Spleen (tissue), 11 donors: ENCODE data around the gene NLGN3. TPM values are rescaled to one million over a fixed set of nuclear protein-coding genes. Genes with fewer than 3 reads are reported as not detected.

Source experiments
- DNase-seq: peaks from one replicate; pipeline ENCODE4 v3.0.0-alpha.2; 2020
- H3K27ac ChIP-seq, 8 donors: fragments of 200-600 bp; sonication (generic) in 7 of 8; 1 replicate in 4 of 8; 2 replicates in 4 of 8; pipeline versions ENCODE4 v1.5.0 to v1.8.0; 2016 to 2021; ENCODE audit warnings: inconsistent platforms in 4 of 8, mild to moderate bottlenecking in 4 of 8, moderate library complexity in 1 of 8
- H3K27me3 ChIP-seq, 7 donors: fragments of 200-600 bp; sonication (generic) in 6 of 7; replicated peaks in 1 of 7; 1 replicate in 4 of 7; 2 replicates in 3 of 7; pipeline versions ENCODE4 v1.5.0 to v1.8.0; 2016 to 2021; ENCODE audit warnings: inconsistent platforms in 3 of 7, mild to moderate bottlenecking in 1 of 7
- H3K36me3 ChIP-seq, 6 donors: fragments of 200-600 bp; sonication (generic) in 5 of 6; 1 replicate in 4 of 6; 2 replicates in 2 of 6; pipeline versions ENCODE4 v1.5.0 to v1.8.0; 2016 to 2021; ENCODE audit warnings: inconsistent platforms in 2 of 6
- H3K4me1 ChIP-seq, 6 donors: fragments of 200-600 bp; sonication (generic) in 5 of 6; 1 replicate in 3 of 6; 2 replicates in 3 of 6; pipeline versions ENCODE4 v1.5.0 to v1.8.0; 2016 to 2021; ENCODE audit warnings: inconsistent platforms in 3 of 6
- H3K4me3 ChIP-seq, 8 donors: fragments of 200-600 bp; sonication (generic) in 7 of 8; 1 replicate in 4 of 8; 2 replicates in 4 of 8; pipeline versions ENCODE4 v1.5.0 to v1.8.0; 2016 to 2021; ENCODE audit warnings: inconsistent platforms in 4 of 8, mild to moderate bottlenecking in 4 of 8, moderate library complexity in 2 of 8
- H3K9me3 ChIP-seq, 8 donors: fragments of 200-600 bp; sonication (generic) in 7 of 8; 1 replicate in 4 of 8; 2 replicates in 4 of 8; pipeline versions ENCODE4 v1.5.0 to v1.8.0; 2016 to 2021; ENCODE audit warnings: inconsistent platforms in 4 of 8
- CTCF ChIP-seq, 11 experiments: fragments of 200-600 bp in 7 of 11; fragments of 450-650 bp in 4 of 11; sonication (generic) in 4 of 11; IDR thresholded peaks in 8 of 11; conservative IDR thresholded peaks in 3 of 11; 1 replicate in 7 of 11; 2 replicates in 4 of 11; pipeline versions ENCODE4 v1.4.0 to v1.8.0; 2016 to 2021; ENCODE audit warnings: antibody characterized with exemption in 11 of 11, inconsistent platforms in 4 of 11, mild to moderate bottlenecking in 1 of 11
- POLR2A ChIP-seq, 3 donors: fragments of 450-650 bp; IDR thresholded peaks; one replicate each; pipeline ENCODE4 v1.5.1; 2017; ENCODE audit warnings: antibody characterized with exemption in 3 of 3, mild to moderate bottlenecking in 1 of 3
- POLR2AphosphoS5 ChIP-seq, 3 donors: sonication (generic); formaldehyde crosslinking; IDR thresholded peaks; one replicate each; pipeline ENCODE4 v1.5.1; 2017; ENCODE audit warnings: antibody characterized with exemption in 3 of 3
- WGBS, 5 donors: extraction: QIAGEN DNeasy Blood & Tissue Kit in 3 of 5; methylation state at CpG; one replicate each; pipeline versions ENCODE4 v1.1.5 to v1.1.7; 2013 to 2018; 5-methylcytosine and 5-hydroxymethylcytosine counted together
- intact Hi-C: fragments of 100-400 bp; cut with DNase I; formaldehyde crosslinking; loops from one replicate; pipeline ENCODE4 v1.15.0; 2023; ENCODE audit warnings: low total_unique reads
- polyA plus RNA-seq, 3 donors: library from polyadenylated mRNA; stranded (reverse); fragments of 200-250 nt; gene quantifications; one replicate each; pipeline ENCODE4 v1.2.1, GENCODE V29; 2013
- total RNA-seq, 7 donors: library from RNA; depleted of rRNA in 3 of 7; stranded (reverse); fragments of >200 nt in 3 of 7; fragmentation: NEBNext Ultra II Directional in 4 of 7; extraction: Animal tissue kit (Norgen Biotek cat#: 25700) in 4 of 7; gene quantifications; one replicate each; pipeline versions ENCODE4 v1.1.0 to v1.2.1, GENCODE V29; 2016 to 2021
- donor health status: healthy with polysubstance abuse.
- donor health status: DM: no; HTN: no; CAD: no; lungs with moderate emphysema.
- donor health status: DM: no; HTN: no; CAD: no.
- donor health status: Bipolar disorder and iron deficiency.
- donor health status: healthy.
- donor health status: DM: no; HTN: no; CAD: no.
- donor health status: DM: yes; HTN: yes; CAD: no.

Gene NLGN3
- total and polyA plus RNA-seq, 10 donors = 0.14 to 2.5 (median 0.85) TPM

- H3K27ac ChIP-seq = no peak overlapping the region
- no peaks in the 10 kb centered on the region for H3K36me3 ChIP-seq
- H3K9me3 ChIP-seq = no peaks in the 10 kb centered on the region
- no peak for DNase-seq
- H3K4me3 ChIP-seq = no peak overlapping the region
- H3K4me1 ChIP-seq = no peaks in the 10 kb centered on the region
- intact Hi-C loops = no loop called here
- 33 to 69% (median 41%) methylated on average over 2 to 3 of the region's 3 CpGs for WGBS, 5 donors
- TF ChIP-seq CTCF (IDR thresholded peaks at IDR 0.05 in 8 of 11, conservative IDR thresholded peaks at IDR 0.05 in 3 of 11) (no peak), POLR2A (IDR thresholded peaks at IDR 0.05) (no peak), POLR2AphosphoS5 (IDR thresholded peaks at IDR 0.05) (no peak)
- H3K27me3 ChIP-seq = no peaks in the 10 kb centered on the region
Measured at GRCh38 chrX:71154641-71155040, 10.0 kb downstream of the NLGN3 start.

GRCh38 chrX:71158603-71159002 lies 14.0 kb downstream of the NLGN3 start:
- H3K9me3 ChIP-seq = no peaks in the 10 kb centered on the region
- H3K36me3 ChIP-seq = peaks cover 0 to 15% (median 0%) of the 10 kb centered on the region in 6 donors
- no peak for DNase-seq
- 78 to 99% (median 86%) methylated on average over 6 of the region's 6 CpGs for WGBS, 5 donors
- H3K27ac ChIP-seq = no peak overlapping the region
- H3K4me1 ChIP-seq = no peaks in the 10 kb centered on the region
- intact Hi-C loops = no loop called here
- H3K4me3 ChIP-seq = no peak overlapping the region
- H3K27me3 ChIP-seq = no peaks in the 10 kb centered on the region
- TF ChIP-seq CTCF (IDR thresholded peaks at IDR 0.05 in 8 of 11, conservative IDR thresholded peaks at IDR 0.05 in 3 of 11) (no peak), POLR2A (IDR thresholded peaks at IDR 0.05) (no peak), POLR2AphosphoS5 (IDR thresholded peaks at IDR 0.05) (no peak)

GRCh38 chrX:71159335-71159734 lies 14.7 kb downstream of the NLGN3 start:
- Histone ChIP-seq H3K4me3 (no peak overlapping the region), H3K27ac (no peak overlapping the region), H3K36me3 (peaks cover 0 to 15% (median 0%) of the 10 kb centered on the region in 6 donors), H3K27me3 (no peaks in the 10 kb centered on the region), H3K4me1 (no peaks in the 10 kb centered on the region), H3K9me3 (no peaks in the 10 kb centered on the region)
- DNase-seq = no peak
- intact Hi-C loops = no loop called here
- WGBS, 5 donors = 60 to 70% (median 67%) methylated on average over 5 of the region's 5 CpGs
- TF ChIP-seq POLR2AphosphoS5 (IDR thresholded peaks at IDR 0.05) = no peak
- no peak for TF ChIP-seq CTCF (IDR thresholded peaks at IDR 0.05 in 8 of 11, conservative IDR thresholded peaks at IDR 0.05 in 3 of 11)
- TF ChIP-seq POLR2A (IDR thresholded peaks at IDR 0.05) = no peak

- TF ChIP-seq POLR2A (IDR thresholded peaks at IDR 0.05) = no peak
- no peak for TF ChIP-seq CTCF (IDR thresholded peaks at IDR 0.05 in 8 of 11, conservative IDR thresholded peaks at IDR 0.05 in 3 of 11)
- no peak for TF ChIP-seq POLR2AphosphoS5 (IDR thresholded peaks at IDR 0.05)
- Histone ChIP-seq H3K4me3 (no peak overlapping the region), H3K4me1 (no peaks in the 10 kb centered on the region), H3K27me3 (no peaks in the 10 kb centered on the region), H3K9me3 (no peaks in the 10 kb centered on the region), H3K27ac (no peak overlapping the region), H3K36me3 (peaks cover 0 to 18% (median 0%) of the 10 kb centered on the region in 6 donors)
- intact Hi-C loops = no loop called here
- DNase-seq = no peak
- WGBS, 5 donors = 80 to 93% (median 83%) methylated on average over 2 to 3 of the region's 3 CpGs
Measured at GRCh38 chrX:71160475-71160874, 15.8 kb downstream of the NLGN3 start.
